Choroid plexus epithelial cell (primary cell): Measurements from ENCODE around the gene CHRNG.

ENCODE experiments used
- DNase-seq: peaks from one replicate; pipeline ENCODE4 v3.0.0-alpha.2; 2010; ENCODE audit warnings: low read depth
- H3K4me3 ChIP-seq: 2 replicates; pipeline ENCODE4 v1.5.1; 2011; ENCODE audit warnings: low read depth, mild to moderate bottlenecking, control low read depth, low read length, moderate library complexity
- CTCF ChIP-seq: conservative IDR thresholded peaks from 2 replicates; pipeline ENCODE4 v1.5.1; 2011; ENCODE audit warnings: low read depth, mild to moderate bottlenecking, control low read depth, inconsistent platforms, low read length, moderate library complexity

Gene CHRNG

DNA sequence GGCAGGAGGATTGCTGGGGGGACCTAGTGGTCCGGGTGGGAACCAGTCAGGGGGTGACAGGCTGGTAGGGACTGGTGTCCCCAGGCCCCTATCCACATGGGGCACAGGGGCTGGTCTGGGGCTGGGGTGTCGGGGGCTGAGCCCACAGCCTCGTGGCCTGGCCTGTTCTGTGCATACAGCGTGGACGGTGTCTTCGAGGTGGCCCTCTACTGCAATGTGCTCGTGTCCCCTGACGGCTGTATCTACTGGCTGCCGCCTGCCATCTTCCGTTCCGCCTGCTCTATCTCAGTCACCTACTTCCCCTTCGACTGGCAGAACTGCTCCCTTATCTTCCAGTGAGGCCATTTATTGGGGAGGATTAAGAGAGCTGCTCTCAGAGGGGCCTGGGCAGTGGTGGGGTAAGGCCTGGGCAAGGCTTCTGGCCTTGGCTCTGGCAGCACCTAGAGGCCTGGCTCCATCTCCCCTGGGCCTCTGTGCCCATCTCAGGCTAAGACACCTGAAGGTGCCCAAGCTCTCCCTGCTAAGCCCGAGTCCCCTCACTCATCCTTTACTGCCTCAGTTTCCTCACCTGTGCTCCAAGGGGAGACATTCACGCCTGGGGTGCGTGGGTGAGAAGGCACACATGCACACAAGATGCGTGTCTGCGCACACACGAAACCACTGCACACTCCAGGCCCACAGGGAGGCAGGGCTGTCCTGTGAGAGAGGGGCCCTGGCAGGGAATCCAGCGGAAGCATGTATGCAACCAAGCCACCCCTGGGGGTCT, 1.9 kb downstream of the CHRNG start:
- DNase-seq: no peak
- H3K4me3 ChIP-seq: no peak overlapping the region

DNA sequence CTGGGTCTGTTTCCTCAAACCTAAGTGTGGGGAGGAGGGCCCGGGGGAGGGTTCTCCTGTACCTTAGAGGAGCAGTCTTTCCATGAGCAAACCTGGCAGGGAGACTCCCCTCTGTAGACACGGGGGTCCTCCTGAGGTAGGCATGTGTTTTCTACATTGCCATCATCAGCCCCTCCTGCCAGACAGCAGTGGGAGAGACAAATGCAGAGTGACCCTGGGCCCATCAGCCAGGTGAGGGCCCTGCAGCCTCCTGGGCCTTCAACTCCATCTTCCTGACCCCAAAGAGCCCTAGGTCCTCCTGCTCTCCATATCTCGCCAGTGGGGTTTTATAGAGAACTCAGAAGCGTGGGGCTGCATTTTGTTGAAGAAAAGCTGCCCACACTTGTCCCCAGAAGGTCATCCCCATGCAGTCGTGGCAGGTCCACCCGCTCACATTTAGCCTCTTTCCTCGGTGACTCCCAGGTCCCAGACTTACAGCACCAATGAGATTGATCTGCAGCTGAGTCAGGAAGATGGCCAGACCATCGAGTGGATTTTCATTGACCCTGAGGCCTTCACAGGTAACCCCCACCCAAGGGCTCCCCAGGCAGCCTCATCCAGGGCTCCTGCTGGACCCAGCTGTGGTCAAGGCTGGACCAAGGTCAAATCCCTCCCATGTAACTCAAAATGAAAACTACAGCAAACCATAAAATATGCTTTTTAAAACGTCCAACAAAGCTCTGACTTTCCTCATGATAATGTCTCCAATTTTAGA, 2.6 kb downstream of the CHRNG start:
- no peak for DNase-seq
- TF ChIP-seq CTCF: no peak
- H3K4me3 ChIP-seq: no peak overlapping the region

More for the DNA sequence above, 1.9 kb downstream of the CHRNG start:
- TF ChIP-seq CTCF: no peak

DNA sequence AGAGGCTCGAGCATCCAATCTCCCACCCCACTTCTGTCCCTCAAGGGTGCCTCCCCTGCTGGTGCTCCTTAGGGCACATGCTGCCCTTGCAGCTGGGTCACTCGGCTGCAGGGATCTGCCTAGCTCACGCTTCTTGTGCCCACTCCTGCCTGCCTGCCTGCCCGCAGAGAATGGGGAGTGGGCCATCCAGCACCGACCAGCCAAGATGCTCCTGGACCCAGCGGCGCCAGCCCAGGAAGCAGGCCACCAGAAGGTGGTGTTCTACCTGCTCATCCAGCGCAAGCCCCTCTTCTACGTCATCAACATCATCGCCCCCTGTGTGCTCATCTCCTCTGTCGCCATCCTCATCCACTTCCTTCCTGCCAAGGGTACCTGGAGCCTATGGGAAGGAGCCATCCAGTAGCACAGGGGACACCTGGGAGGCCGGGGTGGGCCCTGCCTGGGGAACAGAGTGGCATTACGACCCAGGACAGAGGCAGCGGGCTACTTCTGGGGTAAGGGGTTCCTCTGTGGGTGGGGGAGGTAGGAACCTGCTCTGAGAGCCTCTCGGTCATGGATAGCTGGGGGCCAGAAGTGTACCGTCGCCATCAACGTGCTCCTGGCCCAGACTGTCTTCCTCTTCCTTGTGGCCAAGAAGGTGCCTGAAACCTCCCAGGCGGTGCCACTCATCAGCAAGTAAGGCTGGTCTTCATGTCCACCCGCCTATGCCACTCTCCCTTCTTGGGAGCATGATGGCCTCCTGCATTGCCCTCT, 3.4 kb downstream of the CHRNG start:
- no peak overlapping the region for H3K4me3 ChIP-seq
- no peak for TF ChIP-seq CTCF
- no peak for DNase-seq

GRCh38 chr2:232543491-232543890, 4.0 kb downstream of the CHRNG start:
- DNase-seq: no peak
- TF ChIP-seq CTCF: no peak
- no peak overlapping the region for H3K4me3 ChIP-seq

GRCh38 chr2:232543928-232544631, 4.6 kb downstream of the CHRNG start:
- H3K4me3 ChIP-seq: no peak overlapping the region
- DNase-seq: no peak
- no peak for TF ChIP-seq CTCF

DNA sequence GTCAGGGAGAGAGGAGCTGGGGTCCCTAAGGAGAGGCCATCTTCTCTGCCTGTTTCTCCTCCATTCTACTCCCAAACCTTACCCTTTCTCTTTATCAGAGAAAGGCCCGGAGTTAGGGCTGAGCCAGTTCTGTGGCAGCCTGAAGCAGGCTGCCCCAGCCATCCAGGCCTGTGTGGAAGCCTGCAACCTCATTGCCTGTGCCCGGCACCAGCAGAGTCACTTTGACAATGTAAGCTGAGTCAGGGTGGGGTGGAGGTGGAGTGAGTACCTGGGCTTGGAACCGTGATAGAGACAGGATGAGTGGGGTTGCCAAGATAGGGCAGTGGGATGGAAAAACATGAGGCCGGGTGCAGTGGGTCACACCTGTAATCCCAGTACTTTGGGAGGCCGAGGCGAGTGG, 5.2 kb downstream of the CHRNG start:
- no peak for DNase-seq
- no peak for TF ChIP-seq CTCF
- no peak overlapping the region for H3K4me3 ChIP-seq
